Dendritic cell treated with granulocyte-macrophage colony-stimulating factor and Interleukin-4, amounts not matched to agents 40 ng/mL and 50 ng/mL, for 4 days (primary cell): ENCODE data around the gene DCDC2C.

Experiments used
- H3K27ac Mint-ChIP-seq: one replicate; pipeline ENCODE4 v1.8.0; 2022; ENCODE audit warnings: mild to moderate bottlenecking, mixed read lengths
- H3K27me3 Mint-ChIP-seq: one replicate; pipeline ENCODE4 v1.8.0; 2022; ENCODE audit warnings: mild to moderate bottlenecking, mixed read lengths
- H3K36me3 Mint-ChIP-seq: one replicate; pipeline ENCODE4 v1.8.0; 2022; ENCODE audit warnings: low read depth, mixed read lengths
- H3K4me1 Mint-ChIP-seq: one replicate; pipeline ENCODE4 v1.8.0; 2022; ENCODE audit warnings: low read depth, mixed read lengths
- H3K4me3 Mint-ChIP-seq: one replicate; pipeline ENCODE4 v1.8.0; 2022; ENCODE audit warnings: mild to moderate bottlenecking, moderate library complexity, mixed read lengths
- H3K9me3 Mint-ChIP-seq: one replicate; pipeline ENCODE4 v1.8.0; 2022; ENCODE audit warnings: mixed read lengths
- intact Hi-C: fragments of 100-400 bp; cut with micrococcal nuclease; formaldehyde crosslinking; loops from one replicate; pipeline ENCODE4 v1.15.0; 2022

The DCDC2C gene

GRCh38 chr2:3771576-3771975 lies 68.2 kb downstream of the DCDC2C start:
- Mint-ChIP-seq H3K27ac (no peak overlapping the region), H3K27me3 (peaks cover 2% of the 10 kb centered on the region), H3K9me3 (no peaks in the 10 kb centered on the region), H3K4me1 (no peaks in the 10 kb centered on the region), H3K4me3 (no peak overlapping the region), H3K36me3 (no peaks in the 10 kb centered on the region)
- intact Hi-C loops: no loop called here

GRCh38 chr2:3774336-3774735 lies 71.0 kb downstream of the DCDC2C start:
- Mint-ChIP-seq H3K27me3 (peaks cover 18% of the 10 kb centered on the region), H3K9me3 (no peaks in the 10 kb centered on the region), H3K27ac (no peak overlapping the region), H3K4me3 (no peak overlapping the region), H3K36me3 (no peaks in the 10 kb centered on the region), H3K4me1 (no peaks in the 10 kb centered on the region)
- intact Hi-C loops: no loop called here

GRCh38 chr2:3776311-3776710 lies 72.9 kb downstream of the DCDC2C start:
- Mint-ChIP-seq H3K36me3 (no peaks in the 10 kb centered on the region), H3K27ac (no peak overlapping the region), H3K4me1 (peaks cover 5% of the 10 kb centered on the region), H3K4me3 (no peak overlapping the region), H3K27me3 (peaks cover 18% of the 10 kb centered on the region), H3K9me3 (no peaks in the 10 kb centered on the region)
- intact Hi-C loops: no loop called here

GRCh38 chr2:3777966-3778365 lies 74.6 kb downstream of the DCDC2C start:
- intact Hi-C loops: no loop called here
- no peaks in the 10 kb centered on the region for H3K9me3 Mint-ChIP-seq
- no peak overlapping the region for H3K4me3 Mint-ChIP-seq
- peaks cover 18% of the 10 kb centered on the region for H3K27me3 Mint-ChIP-seq
- no peaks in the 10 kb centered on the region for H3K36me3 Mint-ChIP-seq
- H3K4me1 Mint-ChIP-seq: peaks cover 5% of the 10 kb centered on the region
- no peak overlapping the region for H3K27ac Mint-ChIP-seq

GRCh38 chr2:3778851-3779495 lies 75.6 kb downstream of the DCDC2C start:
- Mint-ChIP-seq H3K4me1 (peaks cover 5% of the 10 kb centered on the region), H3K27ac (no peak overlapping the region), H3K9me3 (no peaks in the 10 kb centered on the region), H3K27me3 (peaks cover 18% of the 10 kb centered on the region), H3K4me3 (no peak overlapping the region), H3K36me3 (no peaks in the 10 kb centered on the region)
- intact Hi-C loops: no loop called here

- Mint-ChIP-seq H3K4me1 (peaks cover 5% of the 10 kb centered on the region), H3K27ac (no peak overlapping the region), H3K4me3 (no peak overlapping the region), H3K36me3 (no peaks in the 10 kb centered on the region), H3K9me3 (no peaks in the 10 kb centered on the region), H3K27me3 (peaks cover 18% of the 10 kb centered on the region)
- intact Hi-C loops: no loop called here
Observed at GRCh38 chr2:3779496-3780049, 76.2 kb downstream of the DCDC2C start.

GRCh38 chr2:3780477-3781402 lies 77.4 kb downstream of the DCDC2C start:
- H3K4me3 Mint-ChIP-seq: no peak overlapping the region

GRCh38 chr2:3784731-3785130 lies 81.4 kb downstream of the DCDC2C start:
- Mint-ChIP-seq H3K27ac (no peak overlapping the region), H3K4me3 (no peak overlapping the region), H3K4me1 (peaks cover 5% of the 10 kb centered on the region)

More at GRCh38 chr2:3780477-3781402, 77.4 kb downstream of the DCDC2C start:
- Mint-ChIP-seq H3K4me1 (peaks cover 5% of the 10 kb centered on the region), H3K27me3 (peaks cover 18% of the 10 kb centered on the region), H3K27ac (no peak overlapping the region), H3K9me3 (no peaks in the 10 kb centered on the region), H3K36me3 (no peaks in the 10 kb centered on the region)
- intact Hi-C loops: no loop called here

GRCh38 chr2:3785220-3785889 lies 82.0 kb downstream of the DCDC2C start:
- Mint-ChIP-seq H3K4me3 (no peak overlapping the region), H3K9me3 (no peaks in the 10 kb centered on the region), H3K36me3 (no peaks in the 10 kb centered on the region), H3K27ac (no peak overlapping the region), H3K27me3 (peaks cover 2% of the 10 kb centered on the region), H3K4me1 (peaks cover 4% of the 10 kb centered on the region)
- intact Hi-C loops: no loop called here

More at GRCh38 chr2:3784731-3785130, 81.4 kb downstream of the DCDC2C start:
- H3K9me3 Mint-ChIP-seq: no peaks in the 10 kb centered on the region
- intact Hi-C loops: no loop called here
- no peaks in the 10 kb centered on the region for H3K36me3 Mint-ChIP-seq
- peaks cover 2% of the 10 kb centered on the region for H3K27me3 Mint-ChIP-seq

- peaks cover 2% of the 10 kb centered on the region for H3K27me3 Mint-ChIP-seq
- no peaks in the 10 kb centered on the region for H3K4me1 Mint-ChIP-seq
- no peaks in the 10 kb centered on the region for H3K36me3 Mint-ChIP-seq
- no peaks in the 10 kb centered on the region for H3K9me3 Mint-ChIP-seq
- H3K4me3 Mint-ChIP-seq: no peak overlapping the region
- intact Hi-C loops: no loop called here
- H3K27ac Mint-ChIP-seq: no peak overlapping the region
Observed at GRCh38 chr2:3785890-3786273, 82.5 kb downstream of the DCDC2C start.

- intact Hi-C loops: no loop called here
- Mint-ChIP-seq H3K4me3 (no peak overlapping the region), H3K27ac (no peak overlapping the region), H3K4me1 (no peaks in the 10 kb centered on the region), H3K9me3 (no peaks in the 10 kb centered on the region), H3K27me3 (peaks cover 2% of the 10 kb centered on the region), H3K36me3 (no peaks in the 10 kb centered on the region)
Observed at GRCh38 chr2:3787768-3788167, 84.4 kb downstream of the DCDC2C start.

GRCh38 chr2:3789256-3789655 lies 85.9 kb downstream of the DCDC2C start:
- Mint-ChIP-seq H3K9me3 (no peaks in the 10 kb centered on the region), H3K36me3 (no peaks in the 10 kb centered on the region), H3K4me3 (no peak overlapping the region), H3K4me1 (no peaks in the 10 kb centered on the region), H3K27me3 (peaks cover 2% of the 10 kb centered on the region), H3K27ac (no peak overlapping the region)
- intact Hi-C loops: no loop called here

- H3K27me3 Mint-ChIP-seq: peaks cover 2% of the 10 kb centered on the region
- no peaks in the 10 kb centered on the region for H3K36me3 Mint-ChIP-seq
- H3K4me1 Mint-ChIP-seq: no peaks in the 10 kb centered on the region
- intact Hi-C loops: no loop called here
- no peak overlapping the region for H3K27ac Mint-ChIP-seq
- no peak overlapping the region for H3K4me3 Mint-ChIP-seq
- H3K9me3 Mint-ChIP-seq: no peaks in the 10 kb centered on the region
Observed at GRCh38 chr2:3793249-3793648, 89.9 kb downstream of the DCDC2C start.

- Mint-ChIP-seq H3K27ac (no peak overlapping the region), H3K4me3 (no peak overlapping the region), H3K27me3 (no peaks in the 10 kb centered on the region), H3K9me3 (no peaks in the 10 kb centered on the region), H3K4me1 (no peaks in the 10 kb centered on the region), H3K36me3 (no peaks in the 10 kb centered on the region)
- intact Hi-C loops: no loop called here
Observed at GRCh38 chr2:3801506-3801905, 98.1 kb downstream of the DCDC2C start.
